Effector memory CD8-positive, alpha-beta T cell (primary cell): ENCODE results near the gene S1PR3.
"Not testable (repeated sequence)": the region's sequence is repeated elsewhere in the genome, so short reads cannot be mapped to it uniquely, and the experiment has no call there.

Experiments
- ATAC-seq: fragments of 150-1000 bp; cut with Tn5 transposase; replicated peaks from 2 replicates; pipeline ENCODE4 v1.10.0; 2021; ENCODE audit warnings: mild to moderate bottlenecking, moderate library complexity
- DNase-seq, 3 experiments: peaks; one replicate each; pipeline ENCODE4 v3.0.0; 2021
- H3K27ac Mint-ChIP-seq, 2 donors: one replicate each; pipeline ENCODE4 v1.8.0; 2022; ENCODE audit warnings: mild to moderate bottlenecking in 2 of 2, mixed read lengths in 2 of 2, moderate library complexity in 2 of 2
- H3K27me3 Mint-ChIP-seq, 2 donors: one replicate each; pipeline ENCODE4 v1.8.0; 2022; ENCODE audit warnings: mixed read lengths in 2 of 2
- H3K36me3 Mint-ChIP-seq: one replicate; pipeline ENCODE4 v1.8.0; 2022; ENCODE audit warnings: mild to moderate bottlenecking, moderate library complexity, mixed read lengths; ENCODE audit not compliant: insufficient read depth
- H3K4me1 Mint-ChIP-seq, 2 donors: one replicate each; pipeline ENCODE4 v1.8.0; 2022; ENCODE audit warnings: low read depth in 2 of 2, mixed read lengths in 2 of 2
- H3K4me3 Mint-ChIP-seq, 2 donors: one replicate each; pipeline ENCODE4 v1.8.0; 2022; ENCODE audit warnings: mild to moderate bottlenecking in 2 of 2, mixed read lengths in 2 of 2, moderate library complexity in 2 of 2
- H3K9me3 Mint-ChIP-seq, 2 donors: one replicate each; pipeline ENCODE4 v1.8.0; 2022; ENCODE audit warnings: mixed read lengths in 2 of 2
- total RNA-seq, 9 experiments: gene quantifications; one replicate each; lab custom pipeline; 2026; lab: John Stamatoyannopoulos, UW

The S1PR3 gene
- 0 to 2.3 (median 0.32) reads per million in 9 experiments for total RNA-seq

- ATAC-seq (no peak), DNase-seq (no peak)
- Mint-ChIP-seq H3K4me1 (peaks cover 0 to 7% of the 10 kb centered on the region in 2 donors), H3K36me3 (no peaks in the 10 kb centered on the region), H3K27ac (no peak within 1 kb of the TSS), H3K9me3 (no peaks in the 10 kb centered on the region), H3K4me3 (no peak within 1 kb of the TSS), H3K27me3 (peaks cover 54 to 76% of the 10 kb centered on the region in 2 donors)
Observed at GRCh38 chr9:88991066-88992034, at the start of gene S1PR3. Gene S1PR3 (plus strand): TSS chr9:88991468. CDS start chr9:89001201, 9,733 bp downstream.

GRCh38 chr9:88941586-88941985 is 49.7 kb upstream of the S1PR3 start:
- H3K9me3 Mint-ChIP-seq, H3K36me3 Mint-ChIP-seq, H3K27ac Mint-ChIP-seq, ATAC-seq, H3K27me3 Mint-ChIP-seq, H3K4me3 Mint-ChIP-seq, H3K4me1 Mint-ChIP-seq, DNase-seq: not testable (repeated sequence)

GRCh38 chr9:88942411-88942810 is 48.9 kb upstream of the S1PR3 start:
- Mint-ChIP-seq H3K4me1 (no peaks in the 10 kb centered on the region), H3K9me3 (no peaks in the 10 kb centered on the region), H3K36me3 (no peaks in the 10 kb centered on the region), H3K27me3 (no peaks in the 10 kb centered on the region), H3K27ac (no peak overlapping the region), H3K4me3 (no peak overlapping the region)
- no peak for ATAC-seq
- no peak for DNase-seq

GRCh38 chr9:88945636-88946333 is 45.5 kb upstream of the S1PR3 start:
- H3K36me3 Mint-ChIP-seq = no peaks in the 10 kb centered on the region
- no peak overlapping the region for H3K27ac Mint-ChIP-seq
- no peak for ATAC-seq
- no peak overlapping the region for H3K4me3 Mint-ChIP-seq
- H3K27me3 Mint-ChIP-seq = peaks cover 8% of the 10 kb centered on the region in 2 donors
- no peaks in the 10 kb centered on the region for H3K9me3 Mint-ChIP-seq
- no peaks in the 10 kb centered on the region for H3K4me1 Mint-ChIP-seq
- no peak for DNase-seq

- no peaks in the 10 kb centered on the region for H3K4me1 Mint-ChIP-seq
- H3K27ac Mint-ChIP-seq = no peak overlapping the region
- no peak overlapping the region for H3K4me3 Mint-ChIP-seq
- no peak for ATAC-seq
- no peak for DNase-seq
- peaks cover 11 to 13% of the 10 kb centered on the region in 2 donors for H3K27me3 Mint-ChIP-seq
- no peaks in the 10 kb centered on the region for H3K36me3 Mint-ChIP-seq
- no peaks in the 10 kb centered on the region for H3K9me3 Mint-ChIP-seq
Observed at GRCh38 chr9:88947581-88948573, 43.4 kb upstream of the S1PR3 start.

GRCh38 chr9:88949425-88949824 is 41.8 kb upstream of the S1PR3 start:
- ATAC-seq (no peak), DNase-seq (no peak)
- H3K4me3 Mint-ChIP-seq = no peak overlapping the region
- H3K27ac Mint-ChIP-seq = no peak overlapping the region
- peaks cover 0 to 4% of the 10 kb centered on the region in 2 donors for H3K4me1 Mint-ChIP-seq
- H3K9me3 Mint-ChIP-seq = no peaks in the 10 kb centered on the region
- H3K36me3 Mint-ChIP-seq = no peaks in the 10 kb centered on the region
- H3K27me3 Mint-ChIP-seq = peaks cover 20 to 29% of the 10 kb centered on the region in 2 donors

- no peak for ATAC-seq
- no peaks in the 10 kb centered on the region for H3K36me3 Mint-ChIP-seq
- H3K27ac Mint-ChIP-seq = no peak overlapping the region
- H3K4me3 Mint-ChIP-seq = no peak overlapping the region
- H3K4me1 Mint-ChIP-seq = peaks cover 0 to 4% of the 10 kb centered on the region in 2 donors
- DNase-seq = no peak
- peaks cover 20 to 34% of the 10 kb centered on the region in 2 donors for H3K27me3 Mint-ChIP-seq
- H3K9me3 Mint-ChIP-seq = no peaks in the 10 kb centered on the region
Observed at GRCh38 chr9:88949961-88950340, 41.3 kb upstream of the S1PR3 start.

- Mint-ChIP-seq H3K9me3 (no peaks in the 10 kb centered on the region), H3K27ac (no peak overlapping the region), H3K36me3 (no peaks in the 10 kb centered on the region), H3K4me1 (peaks cover 0 to 4% of the 10 kb centered on the region in 2 donors), H3K27me3 (peaks cover 20 to 40% of the 10 kb centered on the region in 2 donors), H3K4me3 (no peak overlapping the region)
- DNase-seq (no peak), ATAC-seq (no peak)
Observed at GRCh38 chr9:88950341-88951154, 40.7 kb upstream of the S1PR3 start.

- H3K27ac Mint-ChIP-seq = no peak overlapping the region
- H3K4me1 Mint-ChIP-seq = peaks cover 0 to 4% of the 10 kb centered on the region in 2 donors
- no peaks in the 10 kb centered on the region for H3K36me3 Mint-ChIP-seq
- peaks cover 20 to 46% of the 10 kb centered on the region in 2 donors for H3K27me3 Mint-ChIP-seq
- H3K9me3 Mint-ChIP-seq = no peaks in the 10 kb centered on the region
- H3K4me3 Mint-ChIP-seq = no peak overlapping the region
- ATAC-seq (no peak), DNase-seq (no peak)
Observed at GRCh38 chr9:88951155-88951542, 40.1 kb upstream of the S1PR3 start.

- DNase-seq (no peak), ATAC-seq (no peak)
- Mint-ChIP-seq H3K9me3 (no peaks in the 10 kb centered on the region), H3K4me3 (no peak overlapping the region), H3K27ac (no peak overlapping the region), H3K36me3 (no peaks in the 10 kb centered on the region), H3K4me1 (peaks cover 0 to 4% of the 10 kb centered on the region in 2 donors), H3K27me3 (peaks cover 20 to 55% of the 10 kb centered on the region in 2 donors)
Observed at GRCh38 chr9:88952086-88952615, 39.1 kb upstream of the S1PR3 start.

- no peaks in the 10 kb centered on the region for H3K36me3 Mint-ChIP-seq
- H3K4me1 Mint-ChIP-seq = peaks cover 0 to 4% of the 10 kb centered on the region in 2 donors
- H3K27ac Mint-ChIP-seq = no peak overlapping the region
Observed at GRCh38 chr9:88952976-88953375, 38.3 kb upstream of the S1PR3 start.

More at GRCh38 chr9:88952976-88953375, 38.3 kb upstream of the S1PR3 start:
- no peak overlapping the region for H3K4me3 Mint-ChIP-seq
- DNase-seq = no peak
- H3K9me3 Mint-ChIP-seq = no peaks in the 10 kb centered on the region
- ATAC-seq = no peak
- peaks cover 20 to 63% of the 10 kb centered on the region in 2 donors for H3K27me3 Mint-ChIP-seq
